Measurements from ENCODE around the gene IL18R1.

Gene IL18R1

GRCh38 chr2:102417946-102418345 lies 62.4 kb downstream of the IL18R1 start:
- no peaks in the 10 kb centered on the region for H3K9me3 ChIP-seq (replicated peaks; ENCODE audit: insufficient read depth, low read length)
- H3K9me2 ChIP-seq (replicated peaks; ENCODE audit: insufficient read depth, low read length): no peaks in the 10 kb centered on the region
- 0 out of 2 replicates have a peak overlapping the region, but pooled peaks have one; percentile 1 for H3K4me2 ChIP-seq (ENCODE audit: low read depth, low read length)
- no peaks in the 10 kb centered on the region for H3K27me3 ChIP-seq (replicated peaks; ENCODE audit: insufficient read depth, low read length)
- H3K9ac ChIP-seq (ENCODE audit: low read length): no peak overlapping the region
- H3K27ac ChIP-seq (ENCODE audit: low read length): no peak overlapping the region
- peaks cover 13% of the 10 kb centered on the region; the same call in 1 of the 2 replicates for H3K4me1 ChIP-seq (ENCODE audit: low read length)
- no peak overlapping the region for H2AFZ ChIP-seq (ENCODE audit: low read length)
- no peak overlapping the region for H3K4me3 ChIP-seq (ENCODE audit: low read length)
- no peaks in the 10 kb centered on the region for H4K20me1 ChIP-seq (ENCODE audit: insufficient read depth, low read length)
- no peaks in the 10 kb centered on the region for H3K79me2 ChIP-seq (ENCODE audit: low read length)
- H3K36me3 ChIP-seq (replicated peaks; ENCODE audit: insufficient read depth, low read length): no peaks in the 10 kb centered on the region
- H3F3A ChIP-seq (ENCODE audit: insufficient read depth, low read length): peaks cover 12% of the 10 kb centered on the region; the same call in 1 of the 2 replicates
- TF ChIP-seq EZH2phosphoT487 (IDR thresholded peaks at IDR 0.05; ENCODE audit: low read length) (no peak), CTCF (IDR thresholded peaks at IDR 0.05; ENCODE audit: low read length) (no peak), EZH2 (optimal IDR thresholded peaks at IDR 0.05; ENCODE audit: low read depth, low read length) (no peak)
- DNase-seq: peak; percentile 9

- H3F3A ChIP-seq (ENCODE audit: insufficient read depth, low read length): peaks cover 12% of the 10 kb centered on the region; the same call in 1 of the 2 replicates
- no peaks in the 10 kb centered on the region for H4K20me1 ChIP-seq (ENCODE audit: insufficient read depth, low read length)
- H3K9me2 ChIP-seq (replicated peaks; ENCODE audit: insufficient read depth, low read length): no peaks in the 10 kb centered on the region
- H3K36me3 ChIP-seq (replicated peaks; ENCODE audit: insufficient read depth, low read length): no peaks in the 10 kb centered on the region
- H3K27me3 ChIP-seq (replicated peaks; ENCODE audit: insufficient read depth, low read length): no peaks in the 10 kb centered on the region
- H3K4me2 ChIP-seq (ENCODE audit: low read depth, low read length): 0 out of 2 replicates have a peak overlapping the region, but pooled peaks have one; percentile 1
- H3K4me1 ChIP-seq (ENCODE audit: low read length): peaks cover 13% of the 10 kb centered on the region; the same call in 1 of the 2 replicates
- no peak for TF ChIP-seq EZH2 (optimal IDR thresholded peaks at IDR 0.05; ENCODE audit: low read depth, low read length)
- TF ChIP-seq EZH2phosphoT487 (IDR thresholded peaks at IDR 0.05; ENCODE audit: low read length): no peak
- TF ChIP-seq CTCF (IDR thresholded peaks at IDR 0.05; ENCODE audit: low read length): no peak
- no peaks in the 10 kb centered on the region for H3K9me3 ChIP-seq (replicated peaks; ENCODE audit: insufficient read depth, low read length)
- no peak overlapping the region for H3K27ac ChIP-seq (ENCODE audit: low read length)
- H3K4me3 ChIP-seq (ENCODE audit: low read length): no peak overlapping the region
- no peak overlapping the region for H3K9ac ChIP-seq (ENCODE audit: low read length)
- peak; percentile 77 for DNase-seq
- no peak overlapping the region for H2AFZ ChIP-seq (ENCODE audit: low read length)
- no peaks in the 10 kb centered on the region for H3K79me2 ChIP-seq (ENCODE audit: low read length)
These were observed 62.9 kb downstream of the IL18R1 start for GRCh38 chr2:102418421-102418961.

GRCh38 chr2:102420290-102420689 lies 64.7 kb downstream of the IL18R1 start:
- no peak overlapping the region for H3K9ac ChIP-seq (ENCODE audit: low read length)
- H3K4me2 ChIP-seq (ENCODE audit: low read depth, low read length): no peak overlapping the region
- H3K9me2 ChIP-seq (replicated peaks; ENCODE audit: insufficient read depth, low read length): no peaks in the 10 kb centered on the region
- no peak for TF ChIP-seq EZH2 (optimal IDR thresholded peaks at IDR 0.05; ENCODE audit: low read depth, low read length)
- TF ChIP-seq CTCF (IDR thresholded peaks at IDR 0.05; ENCODE audit: low read length): no peak
- no peak for TF ChIP-seq EZH2phosphoT487 (IDR thresholded peaks at IDR 0.05; ENCODE audit: low read length)
- H2AFZ ChIP-seq (ENCODE audit: low read length): no peak overlapping the region
- no peaks in the 10 kb centered on the region for H3K27me3 ChIP-seq (replicated peaks; ENCODE audit: insufficient read depth, low read length)
- H3K27ac ChIP-seq (ENCODE audit: low read length): no peak overlapping the region
- H3K36me3 ChIP-seq (replicated peaks; ENCODE audit: insufficient read depth, low read length): no peaks in the 10 kb centered on the region
- H3K4me3 ChIP-seq (ENCODE audit: low read length): no peak overlapping the region
- no peaks in the 10 kb centered on the region for H4K20me1 ChIP-seq (ENCODE audit: insufficient read depth, low read length)
- peaks cover 13% of the 10 kb centered on the region; the same call in 1 of the 2 replicates for H3K4me1 ChIP-seq (ENCODE audit: low read length)
- peaks cover 12% of the 10 kb centered on the region; the same call in 1 of the 2 replicates for H3F3A ChIP-seq (ENCODE audit: insufficient read depth, low read length)
- H3K9me3 ChIP-seq (replicated peaks; ENCODE audit: insufficient read depth, low read length): no peaks in the 10 kb centered on the region
- DNase-seq: no peak
- no peaks in the 10 kb centered on the region for H3K79me2 ChIP-seq (ENCODE audit: low read length)

Data from MM.1S (cell line).